ENCODE data around the gene ATP5F1B.

DNA sequence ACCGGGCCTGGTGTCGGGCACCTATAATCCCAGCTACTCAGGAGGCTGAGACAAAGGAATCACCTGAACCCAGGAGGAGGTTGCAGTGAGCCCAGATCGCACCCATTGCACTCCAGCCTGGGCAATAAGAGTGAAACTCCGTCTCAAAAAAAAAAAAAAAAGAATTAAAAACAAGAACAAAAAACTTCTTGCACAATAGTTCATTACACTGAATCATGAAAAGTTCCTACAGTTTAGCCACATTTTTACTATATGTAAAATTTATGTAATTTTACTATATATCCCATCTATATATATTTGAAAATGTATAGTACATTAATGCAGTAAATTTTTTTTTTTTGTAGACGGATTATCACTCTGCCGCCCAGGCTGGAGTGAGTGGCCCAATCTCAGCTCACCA is 4.6 kb downstream of the ATP5F1B start:
- TF ChIP-seq, protein P1, sequence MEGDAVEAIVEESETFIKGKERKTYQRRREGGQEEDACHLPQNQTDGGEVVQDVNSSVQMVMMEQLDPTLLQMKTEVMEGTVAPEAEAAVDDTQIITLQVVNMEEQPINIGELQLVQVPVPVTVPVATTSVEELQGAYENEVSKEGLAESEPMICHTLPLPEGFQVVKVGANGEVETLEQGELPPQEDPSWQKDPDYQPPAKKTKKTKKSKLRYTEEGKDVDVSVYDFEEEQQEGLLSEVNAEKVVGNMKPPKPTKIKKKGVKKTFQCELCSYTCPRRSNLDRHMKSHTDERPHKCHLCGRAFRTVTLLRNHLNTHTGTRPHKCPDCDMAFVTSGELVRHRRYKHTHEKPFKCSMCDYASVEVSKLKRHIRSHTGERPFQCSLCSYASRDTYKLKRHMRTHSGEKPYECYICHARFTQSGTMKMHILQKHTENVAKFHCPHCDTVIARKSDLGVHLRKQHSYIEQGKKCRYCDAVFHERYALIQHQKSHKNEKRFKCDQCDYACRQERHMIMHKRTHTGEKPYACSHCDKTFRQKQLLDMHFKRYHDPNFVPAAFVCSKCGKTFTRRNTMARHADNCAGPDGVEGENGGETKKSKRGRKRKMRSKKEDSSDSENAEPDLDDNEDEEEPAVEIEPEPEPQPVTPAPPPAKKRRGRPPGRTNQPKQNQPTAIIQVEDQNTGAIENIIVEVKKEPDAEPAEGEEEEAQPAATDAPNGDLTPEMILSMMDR (IDR thresholded peaks at IDR 0.05) = no peak
- TF ChIP-seq EZH2 (IDR thresholded peaks at IDR 0.05) = no peak
- TF ChIP-seq EZH2phosphoT487 (IDR thresholded peaks at IDR 0.05) = no peak
